Upper lobe of left lung (tissue), 6 donors: ENCODE data around the gene PYGL. TPM values are rescaled to one million over a fixed set of nuclear protein-coding genes. Genes with fewer than 3 reads are reported as not detected.
A peak's percentile ranks its signal among the peaks of the same experiment; 100 is the strongest.

Experiments used
- ATAC-seq, 2 donors: fragments of 200-7000 bp; cut with Tn5 transposase; one replicate each; pipeline ENCODE4 v1.9.1; 2022; ENCODE audit warnings: mild to moderate bottlenecking in 2 of 2, moderate library complexity in 2 of 2; ENCODE audit not compliant: low FRiP score in 2 of 2
- DNase-seq, 2 donors: peaks; one replicate each; pipeline ENCODE4 v3.0.0-alpha.2; 2019 to 2020
- H3K27ac ChIP-seq, 4 donors: fragments of 200-600 bp; sonication (generic); one replicate each; pipeline ENCODE4 v1.5.1; 2016 to 2019
- H3K27me3 ChIP-seq, 4 donors: fragments of 200-600 bp; sonication (generic); one replicate each; pipeline ENCODE4 v1.5.1; 2017 to 2019
- H3K36me3 ChIP-seq, 4 donors: fragments of 200-600 bp; sonication (generic); one replicate each; pipeline ENCODE4 v1.5.1; 2016 to 2019
- H3K4me1 ChIP-seq, 4 donors: fragments of 200-600 bp; sonication (generic); one replicate each; pipeline ENCODE4 v1.5.1; 2018 to 2019
- H3K4me3 ChIP-seq, 4 donors: fragments of 200-600 bp; sonication (generic); one replicate each; pipeline ENCODE4 v1.5.1; 2017 to 2019; ENCODE audit warnings: mild to moderate bottlenecking in 2 of 4, moderate library complexity in 1 of 4
- H3K9me3 ChIP-seq, 4 donors: fragments of 200-600 bp; sonication (generic); one replicate each; pipeline ENCODE4 v1.5.1; 2018 to 2019
- CTCF ChIP-seq, 6 experiments: fragments of 450-650 bp in 4 of 6; fragments of 200-600 bp in 2 of 6; sonication (generic) in 2 of 6; IDR thresholded peaks; one replicate each; pipeline ENCODE4 v1.5.1; 2016 to 2019; ENCODE audit warnings: antibody characterized with exemption in 6 of 6
- EP300 ChIP-seq, 4 donors: sonication (generic); formaldehyde crosslinking; IDR thresholded peaks; one replicate each; pipeline ENCODE4 v1.5.1; 2017; ENCODE audit warnings: antibody characterized with exemption in 4 of 4, control low read depth in 2 of 4
- POLR2A ChIP-seq, 4 donors: fragments of 450-650 bp; IDR thresholded peaks; one replicate each; pipeline ENCODE4 v1.5.1; 2016 to 2017; ENCODE audit warnings: antibody characterized with exemption in 4 of 4, mild to moderate bottlenecking in 2 of 4
- POLR2AphosphoS5 ChIP-seq, 2 donors: sonication (generic); formaldehyde crosslinking; IDR thresholded peaks; one replicate each; pipeline ENCODE4 v1.5.1; 2017; ENCODE audit warnings: antibody characterized with exemption in 2 of 2
- WGBS, 2 donors: methylation state at CpG; one replicate each; pipeline ENCODE4 v1.1.5; 2017 to 2018; 5-methylcytosine and 5-hydroxymethylcytosine counted together
- total RNA-seq, 6 donors: library from RNA; depleted of rRNA in 4 of 6; stranded (reverse); fragments of >200 nt in 4 of 6; gene quantifications; one replicate each; pipeline versions ENCODE4 v1.1.0 to v1.2.1, GENCODE V29; 2016 to 2021
- donor health status: DM: no; HTN: no; CAD: no; lungs with moderate emphysema.
- donor health status: DM: no; HTN: yes; CAD: no; lungs with severe emphysema.

The PYGL gene
- total RNA-seq, 6 donors from 2014 or later: 33.6 to 73.2 (median 55.9) TPM

- TF ChIP-seq EP300 (IDR thresholded peaks at IDR 0.05) (no peak), POLR2AphosphoS5 (IDR thresholded peaks at IDR 0.05) (no peak), POLR2A (IDR thresholded peaks at IDR 0.05) (no peak)
- 49 to 64% methylated on average over 5 of the region's 5 CpGs for WGBS, 2 donors
- no peak overlapping the region for H3K27ac ChIP-seq
- H3K27me3 ChIP-seq: no peaks in the 10 kb centered on the region
- no peak for DNase-seq
- H3K9me3 ChIP-seq: no peaks in the 10 kb centered on the region
- no peak for ATAC-seq
- H3K4me1 ChIP-seq: no peaks in the 10 kb centered on the region
- H3K4me3 ChIP-seq: no peak overlapping the region
- H3K36me3 ChIP-seq: no peaks in the 10 kb centered on the region
Observed at GRCh38 chr14:50979941-50980850, 35.9 kb upstream of the PYGL start.

- DNase-seq: no peak
- H3K9me3 ChIP-seq: no peaks in the 10 kb centered on the region
Observed at GRCh38 chr14:50978888-50979287, 34.6 kb upstream of the PYGL start.

GRCh38 chr14:50978529-50978871 lies 34.2 kb upstream of the PYGL start:
- H3K27ac ChIP-seq: no peak overlapping the region
- H3K27me3 ChIP-seq: no peaks in the 10 kb centered on the region
- no peak overlapping the region for H3K4me3 ChIP-seq
- no peaks in the 10 kb centered on the region for H3K36me3 ChIP-seq
- H3K4me1 ChIP-seq: no peaks in the 10 kb centered on the region
- peak in 1 of 2 donors; percentile 41 for ATAC-seq
- DNase-seq: no peak
- no peaks in the 10 kb centered on the region for H3K9me3 ChIP-seq
- TF ChIP-seq CTCF (IDR thresholded peaks at IDR 0.05) (no peak), POLR2A (IDR thresholded peaks at IDR 0.05) (no peak), POLR2AphosphoS5 (IDR thresholded peaks at IDR 0.05) (no peak), EP300 (IDR thresholded peaks at IDR 0.05) (no peak)
- 90 to 93% methylated on average over 3 of the region's 3 CpGs for WGBS, 2 donors

More at GRCh38 chr14:50978888-50979287, 34.6 kb upstream of the PYGL start:
- WGBS, 2 donors: 86 to 91% methylated on average over 4 of the region's 4 CpGs
- TF ChIP-seq POLR2AphosphoS5 (IDR thresholded peaks at IDR 0.05) (no peak), CTCF (IDR thresholded peaks at IDR 0.05) (no peak)
- Histone ChIP-seq H3K27me3 (no peaks in the 10 kb centered on the region), H3K36me3 (no peaks in the 10 kb centered on the region), H3K4me3 (no peak overlapping the region), H3K4me1 (no peaks in the 10 kb centered on the region), H3K27ac (no peak overlapping the region)
- no peak for ATAC-seq

DNA sequence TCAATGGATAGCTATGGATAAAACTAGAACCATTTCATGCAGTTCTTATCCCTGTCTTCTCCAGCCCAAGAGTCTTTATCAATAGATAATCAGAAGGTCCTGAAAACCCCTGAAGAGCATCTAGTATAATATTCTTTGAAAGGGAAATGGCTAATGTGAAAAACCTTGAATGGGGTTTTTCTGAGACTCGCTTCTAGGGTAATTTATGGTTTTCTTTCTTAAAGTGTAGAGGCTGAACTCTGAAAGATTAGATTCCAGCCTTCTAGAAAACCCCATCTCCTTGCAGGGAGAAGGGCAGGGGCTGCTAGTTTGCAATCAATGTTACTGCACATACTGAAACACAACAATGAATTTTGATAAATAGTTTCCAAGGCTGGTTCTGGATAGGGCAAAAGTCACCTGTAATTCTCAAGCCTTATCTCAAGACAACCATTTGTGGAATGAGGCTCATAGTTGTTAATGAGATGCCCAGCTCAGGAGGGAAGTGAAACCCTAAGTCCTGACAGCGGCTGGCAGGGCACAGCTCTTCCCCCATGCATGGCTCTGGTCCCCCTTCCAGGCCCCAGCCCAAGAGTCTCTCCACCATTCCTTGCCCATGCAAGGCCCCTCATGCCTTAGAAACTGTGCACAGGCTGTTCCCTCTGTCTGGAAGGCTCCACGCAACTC lies 33.7 kb upstream of the PYGL start:
- Histone ChIP-seq H3K9me3 (no peaks in the 10 kb centered on the region), H3K27ac (no peak overlapping the region), H3K4me1 (no peaks in the 10 kb centered on the region), H3K27me3 (no peaks in the 10 kb centered on the region), H3K4me3 (no peak overlapping the region), H3K36me3 (no peaks in the 10 kb centered on the region)
- ATAC-seq (peak in 1 of 2 donors; percentile 23), DNase-seq (no peak)
- TF ChIP-seq EP300 (IDR thresholded peaks at IDR 0.05) (no peak), CTCF (IDR thresholded peaks at IDR 0.05) (no peak)
- 77 to 86% methylated on average over 3 of the region's 3 CpGs for WGBS, 2 donors

- H3K4me1 ChIP-seq: no peaks in the 10 kb centered on the region
- no peaks in the 10 kb centered on the region for H3K9me3 ChIP-seq
- ATAC-seq (no peak), DNase-seq (peak in 1 of 2 donors; percentile 47)
- no peak overlapping the region for H3K4me3 ChIP-seq
- 81 to 85% methylated on average over 5 of the region's 5 CpGs for WGBS, 2 donors
- no peaks in the 10 kb centered on the region for H3K36me3 ChIP-seq
- H3K27me3 ChIP-seq: no peaks in the 10 kb centered on the region
- no peak for TF ChIP-seq CTCF (IDR thresholded peaks at IDR 0.05)
- no peak for TF ChIP-seq POLR2AphosphoS5 (IDR thresholded peaks at IDR 0.05)
- no peak for TF ChIP-seq EP300 (IDR thresholded peaks at IDR 0.05)
- no peak for TF ChIP-seq POLR2A (IDR thresholded peaks at IDR 0.05)
- H3K27ac ChIP-seq: no peak overlapping the region
Observed at GRCh38 chr14:50974118-50974517, 29.8 kb upstream of the PYGL start.
